HG02970 (cell line): ENCODE measurements around the gene RIC1.
"Not testable (repeated sequence)": the region's sequence is repeated elsewhere in the genome, so short reads cannot be mapped to it uniquely, and the experiment has no call there.

Experiments used
- ATAC-seq: cut with Tn5 transposase; IDR thresholded peaks from one replicate; pipeline ENCODE4 v1.9.1; 2021; ENCODE audit warnings: mild to moderate bottlenecking, moderate library complexity, moderate number of reproducible peaks; ENCODE audit not compliant: unreplicated experiment, low FRiP score

Gene RIC1

DNA sequence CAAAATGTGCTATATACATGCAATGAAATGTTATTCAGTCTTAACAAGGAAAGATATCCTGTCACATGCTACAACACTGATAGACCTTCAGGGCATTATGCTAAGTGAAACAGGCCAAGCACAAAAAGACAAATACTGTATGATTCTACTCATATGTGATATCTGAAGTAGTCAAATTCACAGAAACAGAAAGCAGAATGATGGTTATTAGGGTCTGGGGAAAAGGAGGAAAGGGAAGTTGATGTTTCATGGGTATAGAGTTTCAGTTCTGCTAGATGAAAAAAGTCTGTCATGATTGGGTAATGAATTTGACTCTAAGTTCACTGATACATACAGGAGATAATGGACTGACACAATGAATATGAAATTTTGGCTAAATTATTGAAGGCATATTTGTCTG, 11.2 kb upstream of the RIC1 start:
- ATAC-seq = peak; percentile 81

GRCh38 chr9:5620494-5620893, 8.4 kb upstream of the RIC1 start:
- ATAC-seq = no peak

- no peak for ATAC-seq
These were observed 7.6 kb upstream of the RIC1 start for GRCh38 chr9:5621327-5621726.

- ATAC-seq = no peak
These were observed 6.9 kb upstream of the RIC1 start for GRCh38 chr9:5622016-5622415.

DNA sequence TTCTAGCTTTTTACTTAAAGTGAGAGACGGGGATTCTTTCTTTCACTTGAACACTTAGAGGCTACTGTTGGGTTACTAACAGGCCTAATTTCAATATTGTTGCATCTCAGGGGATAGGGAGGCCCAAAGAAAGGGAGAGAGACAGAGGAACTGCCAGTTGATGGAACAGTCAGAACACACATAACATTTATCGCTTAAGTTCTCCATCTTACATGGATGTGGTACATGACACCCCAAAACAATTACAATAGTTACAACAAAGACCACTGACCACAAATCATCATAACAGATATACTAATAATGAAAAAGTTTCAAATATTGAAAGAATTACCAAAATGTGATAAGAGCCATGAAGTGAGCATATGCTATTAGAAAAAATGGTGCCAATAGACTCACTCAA, 4.3 kb upstream of the RIC1 start:
- no peak for ATAC-seq

GRCh38 chr9:5626727-5627634, 1.9 kb upstream of the RIC1 start:
- peak; percentile 37 for ATAC-seq

DNA sequence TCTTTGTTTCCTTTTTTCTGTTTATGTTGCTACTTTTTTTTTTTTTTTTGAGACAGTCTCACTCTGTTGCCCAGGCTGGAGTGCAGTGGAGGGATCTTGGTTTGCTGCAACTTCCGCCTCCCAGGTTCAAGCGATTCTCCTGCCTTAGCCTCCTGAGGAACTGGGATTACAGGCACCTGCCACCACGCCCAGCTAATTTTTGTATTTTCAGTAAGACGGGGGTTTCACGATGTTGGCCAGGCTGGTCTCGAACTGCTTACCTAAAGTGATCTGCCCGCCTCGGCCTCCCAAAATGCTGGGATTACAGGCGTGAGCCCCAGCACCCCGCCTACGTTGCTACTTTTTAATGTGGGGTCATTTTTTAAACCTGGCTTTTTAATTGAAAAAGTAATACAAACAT, 1.2 kb upstream of the RIC1 start:
- not testable (repeated sequence) for ATAC-seq

GRCh38 chr9:5628183-5628529, 751 bp upstream of the RIC1 start:
- no peak for ATAC-seq

DNA sequence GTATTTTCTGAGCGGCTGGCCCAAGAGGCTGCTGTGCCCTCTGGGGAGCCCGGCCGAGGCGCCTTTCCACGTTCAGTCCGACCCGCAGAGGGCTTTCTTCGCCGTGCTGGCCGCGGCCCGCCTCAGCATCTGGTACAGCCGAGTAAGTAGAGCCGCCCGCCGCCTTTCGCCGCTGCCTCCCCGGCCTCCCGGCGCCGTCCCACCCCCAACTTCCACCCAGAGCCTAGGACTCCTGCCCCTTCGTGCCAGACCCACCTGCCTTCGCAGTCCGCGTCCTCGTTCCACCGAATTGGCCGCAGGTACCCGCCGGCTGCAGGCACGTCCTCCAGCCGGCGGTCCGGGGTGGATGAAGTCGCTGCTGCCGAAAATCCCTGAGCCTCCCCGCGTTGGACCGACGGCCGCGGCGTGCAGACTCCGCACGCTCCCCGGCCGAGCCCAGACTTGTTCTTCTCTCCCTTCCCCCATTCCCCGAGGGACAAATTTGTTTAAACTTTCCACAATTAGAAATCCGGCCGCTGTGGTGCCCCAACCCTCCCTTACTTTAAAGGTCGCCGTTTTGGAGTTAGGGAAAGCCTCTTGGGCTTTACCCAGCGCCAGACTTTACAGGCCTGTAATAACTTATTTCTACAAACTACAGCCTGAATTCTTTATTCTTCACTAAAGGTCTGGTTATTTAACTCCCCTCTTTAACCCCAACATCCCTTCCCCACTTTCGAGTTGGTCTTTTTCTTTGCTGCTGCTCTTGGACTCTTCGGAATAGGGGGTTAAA, 589 bp downstream of the RIC1 start:
- peak; percentile 3 for ATAC-seq

DNA sequence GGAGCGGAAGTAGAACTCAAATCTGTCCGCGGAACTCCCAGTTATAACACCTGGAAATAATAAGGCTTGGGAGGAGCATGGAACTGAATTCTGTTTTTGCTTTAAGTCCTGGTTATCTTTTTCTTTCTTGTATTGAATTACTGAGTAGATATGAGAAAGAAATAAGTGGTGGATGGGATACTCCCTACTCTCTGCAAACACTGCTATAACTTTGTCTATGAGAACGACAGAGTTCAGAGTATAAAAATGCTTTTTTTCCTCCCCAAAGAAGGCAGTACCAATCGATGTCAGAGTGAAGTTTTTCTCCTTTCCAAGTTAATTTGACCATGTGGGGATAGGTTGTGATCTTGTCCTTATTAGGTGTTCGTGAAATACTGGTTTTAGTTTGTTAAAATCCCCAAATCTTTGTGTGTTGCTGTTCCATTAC, 1.2 kb downstream of the RIC1 start:
- no peak for ATAC-seq

DNA sequence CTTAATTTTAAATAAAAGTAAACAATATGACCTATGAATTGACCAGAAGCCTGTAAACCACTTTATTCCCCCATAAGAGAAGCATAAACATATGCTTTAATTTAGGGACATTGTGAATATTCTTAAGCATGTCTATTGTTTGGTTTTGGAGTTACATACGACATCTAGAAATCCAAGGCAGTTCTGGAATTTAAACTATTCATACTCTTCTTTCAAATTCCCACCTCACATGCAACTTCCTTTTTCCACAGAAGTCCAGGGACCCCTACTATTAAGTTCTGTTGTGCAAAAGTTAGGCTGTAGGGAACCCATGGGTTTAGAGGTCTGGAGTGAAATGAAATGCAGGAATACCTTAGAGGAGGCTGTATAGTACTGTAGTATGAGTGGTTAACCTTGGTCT, 2.1 kb downstream of the RIC1 start:
- ATAC-seq = no peak

DNA sequence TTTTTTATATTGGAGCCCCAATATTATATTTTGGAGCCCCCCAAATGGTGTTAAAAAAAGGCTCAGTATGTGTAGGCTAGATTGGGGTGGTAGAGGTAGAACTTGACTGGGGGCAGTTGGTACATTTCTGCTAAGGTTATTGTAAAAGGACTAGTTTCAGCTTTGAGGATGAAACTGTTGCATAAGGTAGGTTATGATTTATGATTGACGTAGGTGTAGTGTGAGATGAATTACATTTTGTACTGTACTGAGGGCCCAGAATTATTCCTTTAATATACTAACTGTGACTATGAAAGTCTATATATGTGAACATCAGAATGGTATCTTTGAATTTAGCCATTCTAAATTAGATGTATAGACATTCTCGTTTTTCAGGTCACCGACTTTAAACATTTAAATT, 3.6 kb downstream of the RIC1 start:
- no peak for ATAC-seq

GRCh38 chr9:5633243-5633642, 4.3 kb downstream of the RIC1 start:
- no peak for ATAC-seq

- ATAC-seq = no peak
These were observed 6.5 kb downstream of the RIC1 start for GRCh38 chr9:5635390-5635789.

GRCh38 chr9:5639816-5640215, 10.9 kb downstream of the RIC1 start:
- no peak for ATAC-seq

- no peak for ATAC-seq
These were observed 13.3 kb downstream of the RIC1 start for GRCh38 chr9:5642170-5642569.

DNA sequence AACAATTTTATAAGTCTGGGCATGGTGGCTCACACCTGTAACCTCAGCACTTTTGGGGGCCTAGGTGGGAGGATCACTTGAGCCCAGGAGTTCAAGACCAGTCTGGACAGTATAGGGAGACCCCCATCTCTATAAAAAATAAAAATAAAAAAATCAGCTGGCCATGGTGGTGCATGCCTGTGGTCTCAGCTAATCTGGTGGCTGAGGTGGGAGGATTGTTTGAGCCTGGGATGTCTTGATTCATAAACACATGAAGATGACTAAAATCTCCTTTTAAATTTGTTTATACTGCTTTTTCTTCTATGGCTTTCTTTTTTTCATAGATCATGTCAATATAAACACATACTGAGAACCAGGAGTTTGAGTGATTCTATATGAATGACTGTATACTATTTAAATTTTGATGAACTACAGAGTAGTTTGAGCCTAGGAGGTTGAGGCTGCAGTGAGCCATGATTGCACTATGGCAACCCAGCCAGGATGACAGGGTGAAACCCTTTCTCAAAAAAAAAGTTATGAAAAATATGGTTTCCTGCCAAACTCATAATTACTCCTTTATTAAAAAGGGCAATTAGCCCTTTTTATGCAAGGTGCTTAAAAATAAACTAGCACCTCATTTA, 14.2 kb downstream of the RIC1 start:
- no peak for ATAC-seq

- no peak for ATAC-seq
These were observed 15.6 kb downstream of the RIC1 start for GRCh38 chr9:5644501-5644900.

DNA sequence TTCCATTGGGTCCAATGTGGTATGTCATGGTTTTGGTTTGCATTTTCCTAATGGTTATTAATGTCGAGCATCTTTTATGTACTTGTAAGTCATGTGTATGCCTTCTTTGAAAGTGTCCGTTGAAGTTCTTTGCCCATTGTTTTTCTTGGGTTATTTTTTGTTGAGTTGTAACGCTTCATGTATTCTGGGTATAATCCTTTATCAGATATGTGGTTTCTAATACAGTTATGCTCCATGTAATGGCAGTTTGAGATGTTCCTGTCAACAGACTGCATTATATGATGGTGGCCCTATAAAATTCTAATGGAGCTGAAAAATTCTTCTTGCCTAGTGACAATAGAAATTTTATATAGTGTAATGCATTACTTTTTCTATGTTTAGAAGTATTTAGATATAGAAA, 17.2 kb downstream of the RIC1 start:
- no peak for ATAC-seq

DNA sequence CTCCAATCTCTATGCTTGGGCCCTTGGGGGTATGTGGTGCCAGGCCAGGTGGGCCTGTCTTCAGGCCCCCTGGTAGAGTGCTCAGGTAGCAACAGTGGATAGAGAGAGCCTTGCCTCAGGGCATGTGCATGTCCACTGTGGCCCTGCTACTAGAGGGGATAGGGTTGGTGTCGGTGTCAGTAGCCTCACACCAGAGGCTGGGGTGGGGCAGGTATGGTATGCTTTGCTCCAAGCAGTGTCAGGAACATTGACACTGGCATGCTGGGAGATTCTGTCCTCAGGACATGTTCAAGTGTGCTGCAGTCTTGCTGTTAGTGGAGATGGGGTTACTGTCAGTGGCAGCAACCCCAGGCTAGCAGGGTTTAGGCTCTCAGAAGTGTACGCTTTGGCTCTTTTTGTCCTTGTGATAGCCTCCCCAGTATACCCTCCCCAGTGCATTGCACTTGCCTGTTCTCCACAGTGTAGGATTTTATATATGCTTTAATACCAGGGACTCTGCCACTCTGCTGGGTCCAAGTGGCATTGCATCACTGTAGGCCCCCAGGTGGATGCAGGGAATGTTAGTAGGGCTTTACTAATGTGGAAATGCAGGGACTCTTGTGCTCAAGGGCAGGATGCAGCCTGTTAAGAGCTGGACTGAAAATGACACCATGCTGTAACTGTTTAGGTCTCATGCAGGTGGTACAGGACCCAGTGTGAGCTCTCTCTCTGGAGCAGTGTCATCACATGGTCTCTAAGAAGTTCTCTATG, 21.6 kb downstream of the RIC1 start:
- ATAC-seq = no peak

DNA sequence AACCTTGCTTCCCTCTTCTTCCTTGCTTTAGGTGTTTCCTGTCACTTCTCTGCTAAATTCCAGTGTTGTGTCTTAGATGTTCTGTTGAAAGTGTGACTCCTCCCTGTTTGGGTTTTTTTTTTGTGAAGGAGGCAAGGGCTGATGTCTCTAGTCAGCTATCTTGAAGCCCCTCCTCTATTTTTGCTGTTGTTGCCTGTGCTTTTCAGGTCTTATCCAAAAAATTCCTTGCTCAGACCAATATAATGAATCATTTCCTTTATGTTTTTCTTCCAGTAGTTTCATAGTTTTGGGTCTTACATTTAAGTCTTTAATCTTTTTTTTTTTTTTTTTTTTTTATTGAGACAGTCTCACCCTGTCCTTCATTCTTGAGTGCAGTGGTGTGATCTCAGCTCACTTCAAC, 22.3 kb downstream of the RIC1 start:
- ATAC-seq = no peak
